ENCODE measurements around the gene NBPF1. TPM values are rescaled to one million over a fixed set of nuclear protein-coding genes. Genes with fewer than 3 reads are reported as not detected.
"Not testable (repeated sequence)": the region's sequence is repeated elsewhere in the genome, so short reads cannot be mapped to it uniquely, and the experiment has no call there.

Gene NBPF1
- total and polyA plus RNA-seq, 9 of the 15 experiments (the other 6 are each of a cell fraction or from before 2014, with no cell fraction given): 5.2 to 42.6 (median 24.1) TPM

DNA sequence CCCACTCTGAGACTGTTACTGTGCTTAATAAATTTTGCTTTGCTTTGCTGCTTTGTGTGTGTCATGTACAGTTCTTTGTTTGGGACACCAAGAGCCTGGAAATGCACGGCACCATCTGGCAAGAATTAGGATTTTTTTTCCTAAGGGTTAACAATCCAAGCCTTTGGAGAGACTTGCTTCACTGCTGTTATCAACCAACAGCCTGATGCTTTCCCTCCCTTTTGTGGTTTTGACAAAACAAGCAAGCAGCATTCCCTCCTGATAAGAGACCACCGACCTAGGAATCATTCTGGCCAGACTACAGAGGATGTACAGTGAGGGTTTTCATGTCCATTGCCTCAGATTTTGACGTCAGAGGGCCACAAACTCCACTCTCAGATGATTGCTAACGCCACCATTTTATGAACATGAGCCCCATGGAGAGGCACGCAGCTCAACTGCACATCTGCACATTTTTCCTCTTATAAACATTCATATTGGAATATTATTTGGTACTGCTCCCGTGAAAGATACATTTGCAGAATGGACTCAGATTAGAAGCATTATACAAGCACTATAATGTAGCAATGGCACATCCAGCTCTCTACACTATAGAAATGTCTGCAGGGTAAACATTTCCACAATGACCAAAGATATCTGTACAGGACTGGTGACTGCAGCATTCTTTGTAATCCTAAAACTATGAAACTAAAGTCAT, 94.0 kb downstream of the NBPF1 start (continued):
- TF ChIP-seq, protein P1, sequence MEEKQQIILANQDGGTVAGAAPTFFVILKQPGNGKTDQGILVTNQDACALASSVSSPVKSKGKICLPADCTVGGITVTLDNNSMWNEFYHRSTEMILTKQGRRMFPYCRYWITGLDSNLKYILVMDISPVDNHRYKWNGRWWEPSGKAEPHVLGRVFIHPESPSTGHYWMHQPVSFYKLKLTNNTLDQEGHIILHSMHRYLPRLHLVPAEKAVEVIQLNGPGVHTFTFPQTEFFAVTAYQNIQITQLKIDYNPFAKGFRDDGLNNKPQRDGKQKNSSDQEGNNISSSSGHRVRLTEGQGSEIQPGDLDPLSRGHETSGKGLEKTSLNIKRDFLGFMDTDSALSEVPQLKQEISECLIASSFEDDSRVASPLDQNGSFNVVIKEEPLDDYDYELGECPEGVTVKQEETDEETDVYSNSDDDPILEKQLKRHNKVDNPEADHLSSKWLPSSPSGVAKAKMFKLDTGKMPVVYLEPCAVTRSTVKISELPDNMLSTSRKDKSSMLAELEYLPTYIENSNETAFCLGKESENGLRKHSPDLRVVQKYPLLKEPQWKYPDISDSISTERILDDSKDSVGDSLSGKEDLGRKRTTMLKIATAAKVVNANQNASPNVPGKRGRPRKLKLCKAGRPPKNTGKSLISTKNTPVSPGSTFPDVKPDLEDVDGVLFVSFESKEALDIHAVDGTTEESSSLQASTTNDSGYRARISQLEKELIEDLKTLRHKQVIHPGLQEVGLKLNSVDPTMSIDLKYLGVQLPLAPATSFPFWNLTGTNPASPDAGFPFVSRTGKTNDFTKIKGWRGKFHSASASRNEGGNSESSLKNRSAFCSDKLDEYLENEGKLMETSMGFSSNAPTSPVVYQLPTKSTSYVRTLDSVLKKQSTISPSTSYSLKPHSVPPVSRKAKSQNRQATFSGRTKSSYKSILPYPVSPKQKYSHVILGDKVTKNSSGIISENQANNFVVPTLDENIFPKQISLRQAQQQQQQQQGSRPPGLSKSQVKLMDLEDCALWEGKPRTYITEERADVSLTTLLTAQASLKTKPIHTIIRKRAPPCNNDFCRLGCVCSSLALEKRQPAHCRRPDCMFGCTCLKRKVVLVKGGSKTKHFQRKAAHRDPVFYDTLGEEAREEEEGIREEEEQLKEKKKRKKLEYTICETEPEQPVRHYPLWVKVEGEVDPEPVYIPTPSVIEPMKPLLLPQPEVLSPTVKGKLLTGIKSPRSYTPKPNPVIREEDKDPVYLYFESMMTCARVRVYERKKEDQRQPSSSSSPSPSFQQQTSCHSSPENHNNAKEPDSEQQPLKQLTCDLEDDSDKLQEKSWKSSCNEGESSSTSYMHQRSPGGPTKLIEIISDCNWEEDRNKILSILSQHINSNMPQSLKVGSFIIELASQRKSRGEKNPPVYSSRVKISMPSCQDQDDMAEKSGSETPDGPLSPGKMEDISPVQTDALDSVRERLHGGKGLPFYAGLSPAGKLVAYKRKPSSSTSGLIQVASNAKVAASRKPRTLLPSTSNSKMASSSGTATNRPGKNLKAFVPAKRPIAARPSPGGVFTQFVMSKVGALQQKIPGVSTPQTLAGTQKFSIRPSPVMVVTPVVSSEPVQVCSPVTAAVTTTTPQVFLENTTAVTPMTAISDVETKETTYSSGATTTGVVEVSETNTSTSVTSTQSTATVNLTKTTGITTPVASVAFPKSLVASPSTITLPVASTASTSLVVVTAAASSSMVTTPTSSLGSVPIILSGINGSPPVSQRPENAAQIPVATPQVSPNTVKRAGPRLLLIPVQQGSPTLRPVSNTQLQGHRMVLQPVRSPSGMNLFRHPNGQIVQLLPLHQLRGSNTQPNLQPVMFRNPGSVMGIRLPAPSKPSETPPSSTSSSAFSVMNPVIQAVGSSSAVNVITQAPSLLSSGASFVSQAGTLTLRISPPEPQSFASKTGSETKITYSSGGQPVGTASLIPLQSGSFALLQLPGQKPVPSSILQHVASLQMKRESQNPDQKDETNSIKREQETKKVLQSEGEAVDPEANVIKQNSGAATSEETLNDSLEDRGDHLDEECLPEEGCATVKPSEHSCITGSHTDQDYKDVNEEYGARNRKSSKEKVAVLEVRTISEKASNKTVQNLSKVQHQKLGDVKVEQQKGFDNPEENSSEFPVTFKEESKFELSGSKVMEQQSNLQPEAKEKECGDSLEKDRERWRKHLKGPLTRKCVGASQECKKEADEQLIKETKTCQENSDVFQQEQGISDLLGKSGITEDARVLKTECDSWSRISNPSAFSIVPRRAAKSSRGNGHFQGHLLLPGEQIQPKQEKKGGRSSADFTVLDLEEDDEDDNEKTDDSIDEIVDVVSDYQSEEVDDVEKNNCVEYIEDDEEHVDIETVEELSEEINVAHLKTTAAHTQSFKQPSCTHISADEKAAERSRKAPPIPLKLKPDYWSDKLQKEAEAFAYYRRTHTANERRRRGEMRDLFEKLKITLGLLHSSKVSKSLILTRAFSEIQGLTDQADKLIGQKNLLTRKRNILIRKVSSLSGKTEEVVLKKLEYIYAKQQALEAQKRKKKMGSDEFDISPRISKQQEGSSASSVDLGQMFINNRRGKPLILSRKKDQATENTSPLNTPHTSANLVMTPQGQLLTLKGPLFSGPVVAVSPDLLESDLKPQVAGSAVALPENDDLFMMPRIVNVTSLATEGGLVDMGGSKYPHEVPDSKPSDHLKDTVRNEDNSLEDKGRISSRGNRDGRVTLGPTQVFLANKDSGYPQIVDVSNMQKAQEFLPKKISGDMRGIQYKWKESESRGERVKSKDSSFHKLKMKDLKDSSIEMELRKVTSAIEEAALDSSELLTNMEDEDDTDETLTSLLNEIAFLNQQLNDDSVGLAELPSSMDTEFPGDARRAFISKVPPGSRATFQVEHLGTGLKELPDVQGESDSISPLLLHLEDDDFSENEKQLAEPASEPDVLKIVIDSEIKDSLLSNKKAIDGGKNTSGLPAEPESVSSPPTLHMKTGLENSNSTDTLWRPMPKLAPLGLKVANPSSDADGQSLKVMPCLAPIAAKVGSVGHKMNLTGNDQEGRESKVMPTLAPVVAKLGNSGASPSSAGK (IDR thresholded peaks at IDR 0.05): peak; percentile 71
- TF ChIP-seq GABPB1 (CRISPR knock-in tag; IDR thresholded peaks at IDR 0.05) (peak; percentile 50; the same call in 1 of the 2 replicates), ZNF766 (CRISPR knock-in tag; conservative IDR thresholded peaks at IDR 0.05) (peak; percentile 87; the same call in 1 of the 2 replicates), NR2C2 (CRISPR knock-in tag; IDR thresholded peaks at IDR 0.05) (0 out of 2 replicates have a peak, but pooled peaks have one; percentile 22), TOE1 (IDR thresholded peaks at IDR 0.05; ENCODE audit: borderline replicate concordance) (peak; percentile 56; the same call in 1 of the 2 replicates), HDAC1 (IDR thresholded peaks at IDR 0.05) (peak; percentile 35 to 99; a peak in 2 of 4 replicates), RNF2 (IDR thresholded peaks at IDR 0.05) (peak; percentile 90; the same call in 1 of the 2 replicates), ETV5 (CRISPR knock-in tag; IDR thresholded peaks at IDR 0.05; ENCODE audit: low read depth) (peak; percentile 52; the same call in 1 of the 2 replicates), MTA1 (IDR thresholded peaks at IDR 0.05; ENCODE audit: borderline replicate concordance) (peak; percentile 91)
- TF ChIP-seq, protein P2, sequence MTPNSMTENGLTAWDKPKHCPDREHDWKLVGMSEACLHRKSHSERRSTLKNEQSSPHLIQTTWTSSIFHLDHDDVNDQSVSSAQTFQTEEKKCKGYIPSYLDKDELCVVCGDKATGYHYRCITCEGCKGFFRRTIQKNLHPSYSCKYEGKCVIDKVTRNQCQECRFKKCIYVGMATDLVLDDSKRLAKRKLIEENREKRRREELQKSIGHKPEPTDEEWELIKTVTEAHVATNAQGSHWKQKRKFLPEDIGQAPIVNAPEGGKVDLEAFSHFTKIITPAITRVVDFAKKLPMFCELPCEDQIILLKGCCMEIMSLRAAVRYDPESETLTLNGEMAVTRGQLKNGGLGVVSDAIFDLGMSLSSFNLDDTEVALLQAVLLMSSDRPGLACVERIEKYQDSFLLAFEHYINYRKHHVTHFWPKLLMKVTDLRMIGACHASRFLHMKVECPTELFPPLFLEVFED (CRISPR knock-in tag; conservative IDR thresholded peaks at IDR 0.05): peak; percentile 72; the same call in 1 of the 2 replicates
- TF ChIP-seq NR2C2 (tag; IDR thresholded peaks at IDR 0.05); TOE1 (CRISPR knock-in tag; IDR thresholded peaks at IDR 0.05; ENCODE audit: borderline replicate concordance, low read depth): not testable (repeated sequence)
